ENCODE results near the gene PTPN1. TPM values are rescaled to one million over a fixed set of nuclear protein-coding genes. Genes with fewer than 3 reads are reported as not detected.
A peak's percentile ranks its signal among the peaks of the same experiment; 100 is the strongest.

PTPN1 gene
- total and polyA plus RNA-seq, 2 donors (not counting 1 experiment from before 2014, with no cell fraction given), result 20.0 to 28.7 TPM

DNA sequence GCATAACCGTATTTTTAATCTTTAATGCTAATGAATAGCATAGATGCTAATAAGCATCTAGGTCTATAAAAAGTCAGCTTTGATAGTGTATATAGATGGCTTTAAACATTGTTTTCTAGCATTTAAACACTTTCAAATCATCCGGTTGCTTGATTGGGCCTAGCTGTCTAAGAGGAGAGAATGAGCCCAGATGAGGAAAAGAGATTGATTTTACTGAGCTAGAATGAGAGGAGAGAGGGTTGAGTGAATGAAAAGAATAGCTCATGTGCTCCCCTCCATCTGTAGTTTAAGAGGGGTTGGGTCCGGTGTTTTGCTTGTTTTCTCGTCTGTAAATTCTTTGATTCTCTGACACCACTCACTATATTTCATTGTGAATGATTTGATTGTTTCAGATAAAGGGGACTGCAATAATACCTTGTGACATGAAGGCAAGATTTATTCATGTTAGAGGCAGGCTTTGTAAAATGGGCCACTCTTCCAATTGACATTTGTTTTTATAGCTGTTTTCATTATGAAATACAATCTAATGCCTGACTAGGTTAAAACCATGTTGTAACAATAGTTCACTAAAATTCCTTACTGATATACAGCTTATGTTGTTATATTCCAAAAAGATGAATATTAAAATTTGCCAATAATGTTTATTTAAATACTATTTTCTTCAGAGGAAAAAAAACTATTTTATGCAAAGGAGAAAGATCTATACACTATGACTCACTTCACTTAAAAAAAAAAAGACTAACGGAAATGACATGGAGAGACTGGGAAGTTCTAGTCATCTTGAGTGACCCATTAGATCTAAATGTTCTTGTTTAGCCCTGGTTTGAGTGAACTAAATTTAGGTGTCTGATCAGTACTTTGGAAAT, 3.2 kb downstream of the PTPN1 start:
- Histone ChIP-seq H3K4me1 (ENCODE audit: control insufficient read depth, extremely low read depth, insufficient read depth, low read length) (peaks cover 8% of the 10 kb centered on the region), H3K4me3 (replicated peaks in 1 of 4; ENCODE audit: control extremely low read depth in 1 of 4, insufficient read depth in 1 of 4, low read depth in 3 of 4, low read length in 4 of 4) (peak overlapping the region; percentile 8 to 97 (median 84)), H2AFZ (ENCODE audit: low read length) (no peak overlapping the region), H4K20me1 (ENCODE audit: control insufficient read depth, extremely low read depth, insufficient read depth, low read length) (no peaks in the 10 kb centered on the region), H3K27me3 (ENCODE audit: control insufficient read depth, insufficient read depth, low read length) (no peaks in the 10 kb centered on the region), H3K4me2 (ENCODE audit: extremely low read depth, insufficient read depth, low read length) (peak overlapping the region; percentile 99), H3K79me2 (ENCODE audit: control insufficient read depth, insufficient read depth, low read length) (peaks cover 82% of the 10 kb centered on the region), H3K9ac (ENCODE audit: insufficient read depth, low read length) (no peak overlapping the region), H3K27ac (ENCODE audit: insufficient read depth, low read length) (peak overlapping the region; percentile 52), H3K36me3 (ENCODE audit: control insufficient read depth, insufficient read depth, low read length) (no peaks in the 10 kb centered on the region), H3K9me3 (ENCODE audit: control insufficient read depth, insufficient read depth, low read depth, low read length) (no peaks in the 10 kb centered on the region)
- TF ChIP-seq, protein P1, sequence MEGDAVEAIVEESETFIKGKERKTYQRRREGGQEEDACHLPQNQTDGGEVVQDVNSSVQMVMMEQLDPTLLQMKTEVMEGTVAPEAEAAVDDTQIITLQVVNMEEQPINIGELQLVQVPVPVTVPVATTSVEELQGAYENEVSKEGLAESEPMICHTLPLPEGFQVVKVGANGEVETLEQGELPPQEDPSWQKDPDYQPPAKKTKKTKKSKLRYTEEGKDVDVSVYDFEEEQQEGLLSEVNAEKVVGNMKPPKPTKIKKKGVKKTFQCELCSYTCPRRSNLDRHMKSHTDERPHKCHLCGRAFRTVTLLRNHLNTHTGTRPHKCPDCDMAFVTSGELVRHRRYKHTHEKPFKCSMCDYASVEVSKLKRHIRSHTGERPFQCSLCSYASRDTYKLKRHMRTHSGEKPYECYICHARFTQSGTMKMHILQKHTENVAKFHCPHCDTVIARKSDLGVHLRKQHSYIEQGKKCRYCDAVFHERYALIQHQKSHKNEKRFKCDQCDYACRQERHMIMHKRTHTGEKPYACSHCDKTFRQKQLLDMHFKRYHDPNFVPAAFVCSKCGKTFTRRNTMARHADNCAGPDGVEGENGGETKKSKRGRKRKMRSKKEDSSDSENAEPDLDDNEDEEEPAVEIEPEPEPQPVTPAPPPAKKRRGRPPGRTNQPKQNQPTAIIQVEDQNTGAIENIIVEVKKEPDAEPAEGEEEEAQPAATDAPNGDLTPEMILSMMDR (conservative IDR thresholded peaks at IDR 0.05 in 1 of 2, IDR thresholded peaks at IDR 0.05 in 1 of 2; ENCODE audit: low read depth in 1 of 2, low read length in 2 of 2), result no peak
- TF ChIP-seq EZH2 (IDR thresholded peaks at IDR 0.05; ENCODE audit: low read length, missing control alignments), result no peak
- DNase-seq (ENCODE audit: low read depth in 2 of 2), result peak; percentile 70 to 85

DNA sequence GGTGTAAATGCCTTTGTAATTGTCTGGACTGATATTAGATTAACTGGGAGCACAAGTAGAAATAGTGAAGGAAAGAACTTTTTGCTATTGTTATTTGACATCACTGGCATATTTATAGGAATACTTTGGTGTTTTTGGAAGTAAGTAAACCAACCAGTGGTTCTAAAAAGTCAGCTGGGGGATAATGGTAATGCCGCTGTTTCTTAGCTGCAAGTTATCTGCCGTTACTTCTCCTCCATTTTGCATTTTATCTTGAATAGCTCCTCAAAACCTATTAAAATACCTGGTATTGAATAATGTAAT, 3.8 kb downstream of the PTPN1 start:
- Histone ChIP-seq H3K4me3 (replicated peaks in 1 of 4; ENCODE audit: control extremely low read depth in 1 of 4, insufficient read depth in 1 of 4, low read depth in 3 of 4, low read length in 4 of 4) (peak overlapping the region in 1 of 4 experiments; percentile 94), H3K79me2 (ENCODE audit: control insufficient read depth, insufficient read depth, low read length) (peaks cover 87% of the 10 kb centered on the region), H3K4me2 (ENCODE audit: extremely low read depth, insufficient read depth, low read length) (peak overlapping the region; percentile 99), H3K9me3 (ENCODE audit: control insufficient read depth, insufficient read depth, low read depth, low read length) (no peaks in the 10 kb centered on the region), H4K20me1 (ENCODE audit: control insufficient read depth, extremely low read depth, insufficient read depth, low read length) (no peaks in the 10 kb centered on the region), H3K4me1 (ENCODE audit: control insufficient read depth, extremely low read depth, insufficient read depth, low read length) (peaks cover 8% of the 10 kb centered on the region), H3K9ac (ENCODE audit: insufficient read depth, low read length) (no peak overlapping the region), H3K36me3 (ENCODE audit: control insufficient read depth, insufficient read depth, low read length) (no peaks in the 10 kb centered on the region), H2AFZ (ENCODE audit: low read length) (no peak overlapping the region), H3K27ac (ENCODE audit: insufficient read depth, low read length) (peak overlapping the region; percentile 48), H3K27me3 (ENCODE audit: control insufficient read depth, insufficient read depth, low read length) (no peaks in the 10 kb centered on the region)
- TF ChIP-seq, protein P1 (conservative IDR thresholded peaks at IDR 0.05 in 1 of 2, IDR thresholded peaks at IDR 0.05 in 1 of 2; ENCODE audit: low read depth in 1 of 2, low read length in 2 of 2), result no peak
- no peak for TF ChIP-seq EZH2 (IDR thresholded peaks at IDR 0.05; ENCODE audit: low read length, missing control alignments)
- no peak for DNase-seq (ENCODE audit: low read depth in 2 of 2)

DNA sequence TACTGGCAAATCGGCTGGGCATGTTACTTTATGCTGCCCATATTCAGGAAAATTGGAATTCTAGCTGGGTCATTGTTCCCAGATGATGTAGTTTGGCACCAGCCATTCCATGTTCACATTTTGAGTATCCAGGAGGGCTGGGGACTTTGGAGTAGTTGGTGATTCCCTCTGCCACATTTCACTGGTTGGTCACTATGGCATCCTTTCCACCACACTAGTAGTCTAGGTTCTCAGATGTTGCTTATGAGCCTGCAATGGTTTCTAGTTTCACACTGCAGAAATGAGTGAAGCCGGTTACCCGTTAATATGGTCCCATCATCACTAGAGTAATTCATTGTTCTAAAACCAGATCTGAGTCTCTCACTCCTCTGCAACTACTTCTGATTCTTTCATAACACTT, 4.6 kb downstream of the PTPN1 start:
- H3K4me2 ChIP-seq (ENCODE audit: extremely low read depth, insufficient read depth, low read length), result no peak overlapping the region
- no peaks in the 10 kb centered on the region for H4K20me1 ChIP-seq (ENCODE audit: control insufficient read depth, extremely low read depth, insufficient read depth, low read length)
- no peak overlapping the region for H2AFZ ChIP-seq (ENCODE audit: low read length)
- no peak overlapping the region for H3K9ac ChIP-seq (ENCODE audit: insufficient read depth, low read length)
- H3K4me1 ChIP-seq (ENCODE audit: control insufficient read depth, extremely low read depth, insufficient read depth, low read length), result peaks cover 7% of the 10 kb centered on the region
- peaks cover 95% of the 10 kb centered on the region for H3K79me2 ChIP-seq (ENCODE audit: control insufficient read depth, insufficient read depth, low read length)
- H3K27me3 ChIP-seq (ENCODE audit: control insufficient read depth, insufficient read depth, low read length), result no peaks in the 10 kb centered on the region
- H3K36me3 ChIP-seq (ENCODE audit: control insufficient read depth, insufficient read depth, low read length), result no peaks in the 10 kb centered on the region
- no peak for DNase-seq (ENCODE audit: low read depth in 2 of 2)
- no peak overlapping the region for H3K4me3 ChIP-seq (replicated peaks in 1 of 4; ENCODE audit: control extremely low read depth in 1 of 4, insufficient read depth in 1 of 4, low read depth in 3 of 4, low read length in 4 of 4)
- TF ChIP-seq, protein P1 (conservative IDR thresholded peaks at IDR 0.05 in 1 of 2, IDR thresholded peaks at IDR 0.05 in 1 of 2; ENCODE audit: low read depth in 1 of 2, low read length in 2 of 2), result no peak
- no peak for TF ChIP-seq EZH2 (IDR thresholded peaks at IDR 0.05; ENCODE audit: low read length, missing control alignments)
- no peaks in the 10 kb centered on the region for H3K9me3 ChIP-seq (ENCODE audit: control insufficient read depth, insufficient read depth, low read depth, low read length)
- H3K27ac ChIP-seq (ENCODE audit: insufficient read depth, low read length), result no peak overlapping the region
